ENCODE data around the gene OTUD4. TPM values are rescaled to one million over a fixed set of nuclear protein-coding genes. Genes with fewer than 3 reads are reported as not detected.
"Not testable (repeated sequence)": the region's sequence is repeated elsewhere in the genome, so short reads cannot be mapped to it uniquely, and the experiment has no call there.

OTUD4 gene, protein sequence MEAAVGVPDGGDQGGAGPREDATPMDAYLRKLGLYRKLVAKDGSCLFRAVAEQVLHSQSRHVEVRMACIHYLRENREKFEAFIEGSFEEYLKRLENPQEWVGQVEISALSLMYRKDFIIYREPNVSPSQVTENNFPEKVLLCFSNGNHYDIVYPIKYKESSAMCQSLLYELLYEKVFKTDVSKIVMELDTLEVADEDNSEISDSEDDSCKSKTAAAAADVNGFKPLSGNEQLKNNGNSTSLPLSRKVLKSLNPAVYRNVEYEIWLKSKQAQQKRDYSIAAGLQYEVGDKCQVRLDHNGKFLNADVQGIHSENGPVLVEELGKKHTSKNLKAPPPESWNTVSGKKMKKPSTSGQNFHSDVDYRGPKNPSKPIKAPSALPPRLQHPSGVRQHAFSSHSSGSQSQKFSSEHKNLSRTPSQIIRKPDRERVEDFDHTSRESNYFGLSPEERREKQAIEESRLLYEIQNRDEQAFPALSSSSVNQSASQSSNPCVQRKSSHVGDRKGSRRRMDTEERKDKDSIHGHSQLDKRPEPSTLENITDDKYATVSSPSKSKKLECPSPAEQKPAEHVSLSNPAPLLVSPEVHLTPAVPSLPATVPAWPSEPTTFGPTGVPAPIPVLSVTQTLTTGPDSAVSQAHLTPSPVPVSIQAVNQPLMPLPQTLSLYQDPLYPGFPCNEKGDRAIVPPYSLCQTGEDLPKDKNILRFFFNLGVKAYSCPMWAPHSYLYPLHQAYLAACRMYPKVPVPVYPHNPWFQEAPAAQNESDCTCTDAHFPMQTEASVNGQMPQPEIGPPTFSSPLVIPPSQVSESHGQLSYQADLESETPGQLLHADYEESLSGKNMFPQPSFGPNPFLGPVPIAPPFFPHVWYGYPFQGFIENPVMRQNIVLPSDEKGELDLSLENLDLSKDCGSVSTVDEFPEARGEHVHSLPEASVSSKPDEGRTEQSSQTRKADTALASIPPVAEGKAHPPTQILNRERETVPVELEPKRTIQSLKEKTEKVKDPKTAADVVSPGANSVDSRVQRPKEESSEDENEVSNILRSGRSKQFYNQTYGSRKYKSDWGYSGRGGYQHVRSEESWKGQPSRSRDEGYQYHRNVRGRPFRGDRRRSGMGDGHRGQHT
- 25.1 TPM for total RNA-seq

DNA sequence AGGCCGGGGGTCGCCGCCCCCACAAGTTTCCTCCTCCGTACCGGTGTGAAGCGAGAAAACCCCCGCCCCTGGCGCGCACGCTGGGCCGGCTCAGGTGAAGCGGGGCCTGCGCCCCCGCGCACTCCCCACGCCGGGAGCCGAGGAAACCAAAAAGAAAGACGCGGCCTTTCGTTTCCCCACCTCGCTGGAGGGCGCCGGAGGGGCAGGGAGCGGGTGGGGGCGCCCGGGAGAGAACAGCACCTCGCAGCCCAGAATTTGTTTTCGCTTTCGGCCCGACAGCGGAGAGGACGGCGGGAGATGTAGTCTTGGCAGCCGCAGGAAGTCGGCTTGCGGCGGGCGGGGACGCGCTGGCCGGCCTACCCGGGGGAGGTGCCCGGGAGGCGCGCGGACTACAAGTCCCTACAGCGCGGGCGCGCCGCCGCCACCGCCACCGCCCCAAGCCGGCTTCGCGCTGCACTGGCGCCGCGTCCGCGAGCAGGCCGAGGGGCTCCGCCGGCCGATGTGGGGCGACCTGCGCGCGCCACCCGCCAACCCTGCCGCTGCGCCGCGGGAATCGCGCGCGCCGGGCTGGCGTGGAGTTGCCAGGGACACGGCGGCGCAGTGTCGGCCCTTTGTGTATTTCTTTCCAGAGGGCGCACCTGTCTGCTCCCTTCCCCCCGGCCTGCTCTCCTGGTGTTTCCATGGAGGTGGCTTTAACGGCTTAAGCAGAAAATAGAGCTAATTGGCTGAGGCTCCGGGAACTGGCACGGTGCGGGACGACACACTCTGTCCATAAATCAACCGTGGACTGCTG is at the start of gene OTUD4:
Gene OTUD4 (minus strand): TSS at position 292 of the 793 bp plus-strand sequence. CDS start 616 bp downstream, outside the sequence.
- ATAC-seq: peak; percentile 96

DNA sequence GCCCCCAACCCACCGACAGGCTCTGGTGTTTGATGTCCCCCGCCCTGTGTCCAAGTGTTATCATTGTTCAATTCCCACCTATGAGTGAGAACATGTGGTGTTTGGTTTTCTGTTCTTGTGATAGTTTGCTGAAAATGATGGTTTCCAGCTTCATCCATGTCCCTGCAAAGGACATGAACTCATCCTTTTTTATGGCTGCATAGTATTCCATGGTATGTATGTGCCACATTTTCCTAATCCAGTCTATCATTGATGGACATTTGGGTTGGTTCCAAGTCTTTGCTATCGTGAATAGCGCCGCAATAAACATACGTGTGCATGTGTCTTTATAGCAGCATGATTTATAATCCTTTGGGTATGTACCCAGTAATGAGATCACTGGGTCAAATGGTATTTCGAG is 42.8 kb upstream of the OTUD4 start:
- ATAC-seq: not testable (repeated sequence)

- ATAC-seq: not testable (repeated sequence)
Observed at GRCh38 chr4:145221529-145221928, 41.1 kb upstream of the OTUD4 start.

DNA sequence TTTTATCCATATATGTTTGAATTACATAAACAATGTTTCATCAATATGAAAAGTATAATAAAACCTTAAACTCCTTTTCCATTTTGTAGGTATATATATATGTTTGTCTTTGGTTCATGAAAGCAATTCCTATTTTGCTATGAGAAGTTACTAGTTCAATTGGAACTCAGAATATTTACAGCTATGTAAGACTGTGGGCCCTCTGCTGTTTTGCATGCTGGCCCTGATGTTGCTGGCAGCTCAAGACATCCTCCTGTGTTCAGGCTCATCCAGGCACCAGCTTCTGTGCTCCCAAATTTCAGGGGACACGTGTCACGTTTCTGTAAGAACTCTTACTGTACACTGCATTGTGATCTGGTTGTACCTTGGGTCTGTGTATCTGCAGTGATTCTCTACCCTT is 38.7 kb upstream of the OTUD4 start:
- ATAC-seq: no peak

- no peak for ATAC-seq
Observed at GRCh38 chr4:145218251-145218650, 37.9 kb upstream of the OTUD4 start.

DNA sequence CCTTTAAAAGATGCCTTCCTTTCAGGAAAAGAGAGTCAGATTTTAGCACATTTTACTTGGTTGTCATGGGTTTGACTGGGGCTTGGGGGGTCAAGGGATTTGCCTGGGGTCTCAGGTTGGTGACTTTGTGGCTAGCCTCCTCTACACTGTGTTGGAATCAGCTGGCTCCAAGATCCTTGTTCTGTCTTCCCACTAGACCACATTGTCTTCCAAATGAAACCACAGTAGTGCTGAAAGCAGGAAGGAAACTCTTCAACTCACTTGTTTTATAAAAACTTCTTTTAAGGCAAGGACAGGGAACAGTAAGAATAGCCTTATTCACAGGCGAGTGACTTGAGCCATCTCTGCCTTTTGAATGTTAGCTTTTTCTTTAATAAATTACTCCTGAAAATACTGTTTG is 37.0 kb upstream of the OTUD4 start:
- no peak for ATAC-seq

GRCh38 chr4:145216535-145216934 is 36.1 kb upstream of the OTUD4 start:
- no peak for ATAC-seq

GRCh38 chr4:145213245-145213644 is 32.9 kb upstream of the OTUD4 start:
- ATAC-seq: no peak

DNA sequence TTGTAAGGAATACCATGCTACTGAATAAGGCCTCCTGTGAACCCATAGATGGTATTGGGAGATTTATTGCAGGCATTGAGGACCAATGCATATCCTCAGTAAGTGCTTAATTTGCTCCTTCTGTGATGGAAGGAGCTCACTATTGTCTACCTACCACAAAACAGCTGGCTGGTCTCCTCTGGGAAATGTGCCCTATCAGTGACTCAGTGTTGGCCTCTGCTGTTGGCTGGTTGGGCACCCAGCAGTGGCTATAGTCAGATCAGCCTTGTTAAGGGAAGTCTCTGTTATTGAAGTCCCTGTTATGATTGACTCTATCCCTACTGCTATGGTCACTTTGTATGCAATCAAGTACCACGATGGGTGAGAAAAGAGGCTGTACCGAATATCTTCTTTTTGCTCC is 27.5 kb upstream of the OTUD4 start:
- ATAC-seq: no peak

DNA sequence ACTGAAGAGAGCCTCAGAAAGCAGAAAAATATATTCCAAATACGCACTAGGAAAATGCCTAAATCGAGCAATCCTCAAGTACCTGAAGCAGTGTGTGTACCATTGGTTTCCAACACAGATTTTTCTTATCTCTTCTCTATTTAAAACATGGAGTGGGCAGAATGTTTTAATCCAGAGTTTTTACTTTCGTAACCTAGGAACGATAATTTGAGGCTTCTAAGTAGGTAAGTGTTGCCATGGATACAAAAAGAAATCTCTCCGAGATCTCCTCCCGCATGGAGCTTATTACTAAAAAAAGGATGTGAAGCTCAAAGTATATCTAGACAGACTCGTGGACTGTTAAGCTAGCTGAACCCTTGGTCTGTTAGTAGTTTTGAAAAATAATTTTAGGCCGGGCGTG is 23.0 kb upstream of the OTUD4 start:
- no peak for ATAC-seq

- ATAC-seq: no peak
Observed at GRCh38 chr4:145200366-145200765, 20.0 kb upstream of the OTUD4 start.

GRCh38 chr4:145199051-145199716 is 18.8 kb upstream of the OTUD4 start:
- ATAC-seq: no peak

DNA sequence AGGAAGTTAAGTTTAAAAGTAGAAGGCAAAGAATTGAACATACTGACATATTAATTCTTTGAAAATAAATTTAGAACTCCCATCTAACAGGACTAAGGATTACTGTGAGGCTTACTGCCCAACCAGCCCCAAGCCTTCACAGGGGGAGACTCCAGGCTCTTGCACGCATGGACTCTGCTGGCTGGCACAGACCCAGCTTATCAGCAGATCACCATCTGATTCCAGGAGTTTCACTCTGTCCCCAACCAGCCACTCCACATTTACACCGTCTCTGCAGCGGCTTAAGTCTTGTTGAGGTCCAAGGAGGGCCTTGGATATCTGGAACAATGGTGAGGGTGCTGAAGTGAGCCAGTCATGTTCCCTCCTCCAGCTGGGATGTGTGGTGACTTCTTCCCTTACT is 16.4 kb upstream of the OTUD4 start:
- no peak for ATAC-seq

DNA sequence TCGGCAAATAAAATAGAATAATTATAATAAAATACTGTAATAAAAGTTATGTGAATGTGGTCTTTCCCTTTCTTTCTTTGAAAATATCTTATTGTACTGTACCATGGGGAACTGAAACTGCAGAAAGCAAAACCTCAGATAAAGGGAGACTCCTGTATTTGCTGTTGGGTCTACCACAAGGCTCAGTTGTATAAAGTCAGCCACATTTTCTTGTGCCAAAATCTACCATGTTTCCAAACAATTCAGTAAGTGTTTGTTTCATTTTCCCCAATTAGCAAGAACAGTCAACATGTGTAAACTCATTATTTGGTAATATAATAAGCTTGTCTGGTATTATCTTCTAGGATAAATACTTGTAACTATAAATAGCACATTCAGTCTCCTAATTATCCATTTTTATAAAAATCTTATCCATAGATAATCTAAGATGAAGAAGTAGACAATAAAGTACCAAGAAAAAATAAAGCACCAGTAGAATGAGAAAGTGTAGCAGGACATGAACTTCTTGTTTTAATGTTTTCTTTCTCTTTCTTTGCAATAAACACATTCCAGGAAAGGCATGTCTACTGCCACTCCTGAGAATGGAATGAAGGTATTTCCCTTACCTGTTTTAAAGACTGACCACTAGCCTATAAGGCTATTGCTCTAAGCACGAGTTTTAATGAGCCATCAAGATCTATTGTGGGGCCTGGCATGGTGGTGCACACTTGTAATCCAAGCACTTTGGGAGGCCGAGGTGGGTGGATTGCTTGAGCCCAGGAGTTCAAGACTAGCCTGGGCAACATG is 15.0 kb upstream of the OTUD4 start:
- ATAC-seq: peak; percentile 50

- ATAC-seq: no peak
Observed at GRCh38 chr4:145189981-145190380, 9.6 kb upstream of the OTUD4 start.

DNA sequence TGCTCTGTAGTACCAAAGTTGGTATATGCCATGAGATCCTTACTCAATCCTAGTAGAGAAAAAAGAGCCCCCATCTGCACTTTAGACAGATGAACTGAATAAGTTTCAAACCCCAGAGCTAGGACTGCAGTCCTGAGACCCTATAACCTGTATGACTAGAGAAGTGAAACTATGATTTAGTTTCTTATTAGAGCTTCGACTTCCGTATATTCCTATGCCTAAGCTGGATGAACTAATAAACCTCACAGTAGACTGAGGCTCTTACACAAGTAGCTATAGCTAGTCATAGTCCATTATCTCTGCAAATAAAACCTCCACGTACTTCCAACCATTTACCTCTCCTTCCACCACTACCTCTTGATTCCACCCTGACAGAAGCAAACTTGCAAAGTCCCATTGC is 6.3 kb upstream of the OTUD4 start:
- no peak for ATAC-seq

- ATAC-seq: no peak
Observed at GRCh38 chr4:145183581-145183980, 3.2 kb upstream of the OTUD4 start.

GRCh38 chr4:145183023-145183422 is 2.6 kb upstream of the OTUD4 start:
- no peak for ATAC-seq

DNA sequence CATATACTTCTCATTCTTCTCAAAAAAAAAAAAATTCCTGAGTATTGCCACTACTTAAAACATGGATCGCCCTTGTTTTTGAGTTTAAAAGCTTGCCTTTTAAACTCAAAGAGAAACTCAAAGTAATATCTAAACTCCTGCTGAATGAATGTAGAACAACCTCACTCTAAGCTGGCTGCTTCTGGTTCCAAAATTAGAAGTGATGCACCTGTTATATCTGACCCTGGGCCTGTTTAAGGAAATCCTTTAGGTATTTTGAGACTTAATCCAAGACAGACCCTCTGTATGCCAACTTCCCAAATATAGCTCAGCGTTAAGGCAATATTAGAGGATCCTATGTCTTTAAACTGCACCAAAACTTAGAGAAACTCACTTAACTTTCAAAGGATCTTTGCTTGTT is 1.8 kb upstream of the OTUD4 start:
- no peak for ATAC-seq

- no peak for ATAC-seq
Observed at GRCh38 chr4:145181091-145181501, 707 bp upstream of the OTUD4 start.

GRCh38 chr4:145179861-145180297 is 510 bp downstream of the OTUD4 start:
- peak; percentile 36 for ATAC-seq

Measured in esophagus mucosa (tissue), 1 donor.